Mesenchymal stem cell (in vitro differentiated cells and primary cell): Measurements from ENCODE around the gene SERGEF.

Source experiments
- DNase-seq: peaks from one replicate; pipeline ENCODE4 v3.0.0-alpha.2; 2013
- H2AFZ ChIP-seq: one replicate; pipeline ENCODE4 v1.6.1; 2013; ENCODE audit warnings: low read depth, mild to moderate bottlenecking, control low read depth, inconsistent platforms, low read length, moderate library complexity
- H2AK5ac ChIP-seq: 2 replicates; pipeline ENCODE4 v1.6.1; 2013; ENCODE audit warnings: low read length, moderate library complexity, mild to moderate bottlenecking, inconsistent platforms; ENCODE audit not compliant: severe bottlenecking
- H2BK120ac ChIP-seq: one replicate; pipeline ENCODE4 v1.6.1; 2013; ENCODE audit warnings: low read depth, mild to moderate bottlenecking, inconsistent platforms, low read length, moderate library complexity
- H2BK12ac ChIP-seq, 2 experiments: one replicate each; pipeline ENCODE4 v1.6.1; 2013; ENCODE audit warnings: inconsistent platforms in 2 of 2, low read length in 2 of 2, mild to moderate bottlenecking in 2 of 2, moderate library complexity in 2 of 2, control low read depth in 1 of 2
- H2BK15ac ChIP-seq: one replicate; pipeline ENCODE4 v1.6.1; 2013; ENCODE audit warnings: mild to moderate bottlenecking, low read depth, inconsistent platforms; ENCODE audit not compliant: poor library complexity, severe bottlenecking
- H2BK5ac ChIP-seq: 2 replicates; pipeline ENCODE4 v1.6.1; 2013; ENCODE audit warnings: low read depth, mild to moderate bottlenecking, low read length, control low read depth, inconsistent platforms; ENCODE audit not compliant: poor library complexity, severe bottlenecking
- H3K14ac ChIP-seq, 2 experiments: one replicate each; pipeline ENCODE4 v1.6.1; 2013; ENCODE audit warnings: inconsistent platforms in 2 of 2, low read length in 2 of 2, control low read depth in 1 of 2, mild to moderate bottlenecking in 1 of 2, moderate library complexity in 1 of 2
- H3K18ac ChIP-seq, 2 experiments: one replicate each; pipeline ENCODE4 v1.6.1; 2013; ENCODE audit warnings: inconsistent platforms in 2 of 2, low read length in 2 of 2, control low read depth in 1 of 2, low read depth in 1 of 2, mild to moderate bottlenecking in 1 of 2
- H3K23ac ChIP-seq, 2 experiments: one replicate each; pipeline ENCODE4 v1.6.1; 2013; ENCODE audit warnings: inconsistent platforms in 2 of 2, low read length in 2 of 2, mild to moderate bottlenecking in 2 of 2, moderate library complexity in 2 of 2, control low read depth in 1 of 2
- H3K27ac ChIP-seq: 2 replicates; pipeline ENCODE4 v1.5.1; 2013; ENCODE audit warnings: mild to moderate bottlenecking, moderate library complexity, low read length, control low read depth, inconsistent platforms; ENCODE audit not compliant: poor library complexity, severe bottlenecking
- H3K27me3 ChIP-seq, 2 experiments: 2 replicates each; pipeline versions ENCODE4 v1.6.1 to v1.7.0; 2013; ENCODE audit warnings: low read length in 2 of 2, mild to moderate bottlenecking in 2 of 2, moderate library complexity in 2 of 2, control low read depth in 1 of 2, inconsistent platforms in 1 of 2; ENCODE audit not compliant: control insufficient read depth in 1 of 2, insufficient read depth in 1 of 2
- H3K36me3 ChIP-seq, 2 experiments: 2 replicates each; pipeline versions ENCODE4 v1.6.1 to v1.7.0; 2013; ENCODE audit warnings: low read length in 2 of 2, control low read depth in 1 of 2, inconsistent platforms in 1 of 2, low read depth in 1 of 2, mild to moderate bottlenecking in 1 of 2; ENCODE audit not compliant: insufficient read depth in 2 of 2, control insufficient read depth in 1 of 2
- H3K4ac ChIP-seq, 2 experiments: one replicate each; pipeline ENCODE4 v1.6.1; 2013; ENCODE audit warnings: inconsistent platforms in 2 of 2, low read length in 2 of 2, mild to moderate bottlenecking in 2 of 2, moderate library complexity in 2 of 2, control low read depth in 1 of 2, low read depth in 1 of 2
- H3K4me1 ChIP-seq: 2 replicates; pipeline ENCODE4 v1.6.1; 2013; ENCODE audit warnings: low read depth, low read length, control low read depth; ENCODE audit not compliant: control insufficient read depth, insufficient read depth
- H3K4me2 ChIP-seq: 2 replicates; pipeline ENCODE4 v1.6.1; 2013; ENCODE audit warnings: low read length, mild to moderate bottlenecking, inconsistent platforms; ENCODE audit not compliant: poor library complexity, severe bottlenecking
- H3K4me3 ChIP-seq, 2 experiments: 2 replicates each; pipeline versions ENCODE4 v1.5.1 to v1.7.0; 2013; ENCODE audit warnings: low read length in 2 of 2, mild to moderate bottlenecking in 2 of 2, control low read depth in 1 of 2, low read depth in 1 of 2; ENCODE audit not compliant: insufficient read depth in 1 of 2
- H3K79me1 ChIP-seq: replicated peaks from 2 replicates; pipeline ENCODE4 v1.6.1; 2013; ENCODE audit warnings: mild to moderate bottlenecking, control low read depth, low read length, inconsistent platforms; ENCODE audit not compliant: poor library complexity, severe bottlenecking
- H3K9ac ChIP-seq: 2 replicates; pipeline ENCODE4 v1.7.0; 2013; ENCODE audit warnings: mild to moderate bottlenecking, low read length, moderate library complexity
- H3K9me3 ChIP-seq: 2 replicates; pipeline ENCODE4 v1.7.0; 2013; ENCODE audit warnings: mild to moderate bottlenecking, low read length; ENCODE audit not compliant: control insufficient read depth
- H4K8ac ChIP-seq: one replicate; pipeline ENCODE4 v1.6.1; 2013; ENCODE audit warnings: inconsistent platforms, mild to moderate bottlenecking, low read length, moderate library complexity
- H4K91ac ChIP-seq: one replicate; pipeline ENCODE4 v1.6.1; 2013; ENCODE audit warnings: mild to moderate bottlenecking, low read length, inconsistent platforms
- WGBS: methylation state at CpG from one replicate; pipeline ENCODE4 v1.1.7; 2013; ENCODE audit warnings: mixed read lengths; 5-methylcytosine and 5-hydroxymethylcytosine counted together

Gene SERGEF

DNA sequence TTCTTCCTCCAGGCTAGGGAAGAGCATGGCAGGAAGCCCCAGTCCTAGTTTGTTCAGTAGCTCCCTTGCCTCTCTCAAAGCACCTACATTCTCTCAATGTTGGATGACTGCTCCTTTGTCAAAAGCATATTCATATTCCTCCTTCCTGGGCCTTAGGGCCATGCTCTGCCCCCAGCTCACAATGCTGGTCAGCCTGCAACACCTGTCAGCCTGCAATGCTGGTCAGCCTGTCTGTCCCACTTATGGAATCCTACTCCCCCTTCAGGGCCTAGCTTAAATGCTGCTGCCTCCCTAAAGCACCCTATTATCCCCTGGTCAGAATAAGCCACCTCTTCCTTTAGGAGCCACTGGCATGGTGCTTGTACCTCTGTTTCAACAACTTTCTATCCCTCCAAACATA is 45.2 kb downstream of the SERGEF start:
- Histone ChIP-seq H3K4me2 (no peak overlapping the region), H2AFZ (no peak overlapping the region), H3K4me3 (no peak overlapping the region), H2BK120ac (no peak overlapping the region), H4K91ac (no peak overlapping the region), H3K36me3 (peaks cover 0 to 4% of the 10 kb centered on the region in 2 experiments), H3K79me1 (no peaks in the 10 kb centered on the region), H2AK5ac (no peak overlapping the region), H3K27me3 (no peaks in the 10 kb centered on the region), H3K4me1 (no peaks in the 10 kb centered on the region), H3K4ac (no peak overlapping the region), H3K23ac (no peak overlapping the region), H2BK12ac (no peak overlapping the region), H2BK15ac (no peak overlapping the region), H3K14ac (no peak overlapping the region), H3K27ac (no peak overlapping the region), H4K8ac (no peak overlapping the region), H3K9ac (no peak overlapping the region), H3K18ac (no peak overlapping the region), H3K9me3 (no peaks in the 10 kb centered on the region), H2BK5ac (no peak overlapping the region)
- DNase-seq = no peak

GRCh38 chr11:17960091-17960490 is 52.8 kb downstream of the SERGEF start:
- Histone ChIP-seq H4K91ac (no peak overlapping the region), H3K36me3 (peaks cover 3 to 20% of the 10 kb centered on the region in 2 experiments), H2AK5ac (no peak overlapping the region), H3K27ac (no peak overlapping the region), H2BK12ac (no peak overlapping the region), H3K4ac (no peak overlapping the region), H3K27me3 (no peaks in the 10 kb centered on the region), H2AFZ (no peak overlapping the region), H3K4me2 (no peak overlapping the region), H3K79me1 (no peaks in the 10 kb centered on the region), H3K14ac (no peak overlapping the region), H4K8ac (no peak overlapping the region), H3K9me3 (no peaks in the 10 kb centered on the region), H3K4me1 (no peaks in the 10 kb centered on the region), H3K18ac (no peak overlapping the region), H2BK120ac (no peak overlapping the region), H3K9ac (no peak overlapping the region), H2BK15ac (no peak overlapping the region), H2BK5ac (no peak overlapping the region), H3K23ac (no peak overlapping the region), H3K4me3 (no peak overlapping the region)
- no peak for DNase-seq

DNA sequence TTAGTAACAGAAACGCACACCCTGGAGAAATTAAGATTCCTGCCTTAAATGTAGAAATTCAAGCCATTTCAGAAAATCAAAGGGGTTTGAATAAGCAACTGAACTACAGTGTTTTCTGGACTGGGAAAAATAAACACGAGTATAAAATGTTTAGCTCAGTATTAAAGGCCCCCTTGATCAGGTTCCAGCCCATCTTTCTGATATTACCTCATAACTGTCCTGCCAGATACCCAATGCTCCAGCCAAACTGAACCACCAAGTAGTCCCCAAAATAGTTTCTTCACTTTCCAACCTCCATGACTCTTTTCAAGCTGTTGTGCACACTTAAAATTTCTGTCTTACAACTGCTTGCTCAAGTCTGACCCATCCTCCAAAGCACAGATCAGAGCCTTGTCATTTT is 54.4 kb downstream of the SERGEF start:
- Histone ChIP-seq H3K9me3 (no peaks in the 10 kb centered on the region), H2BK12ac (no peak overlapping the region), H2AFZ (no peak overlapping the region), H3K4me3 (no peak overlapping the region), H3K4ac (no peak overlapping the region), H2BK5ac (no peak overlapping the region), H3K4me1 (no peaks in the 10 kb centered on the region), H3K79me1 (no peaks in the 10 kb centered on the region), H3K4me2 (no peak overlapping the region), H2BK15ac (no peak overlapping the region), H2BK120ac (no peak overlapping the region), H3K9ac (no peak overlapping the region), H3K27ac (no peak overlapping the region), H3K27me3 (no peaks in the 10 kb centered on the region), H4K8ac (no peak overlapping the region), H3K14ac (no peak overlapping the region), H4K91ac (no peak overlapping the region), H3K36me3 (peaks cover 3 to 27% of the 10 kb centered on the region in 2 experiments), H2AK5ac (no peak overlapping the region), H3K23ac (no peak overlapping the region), H3K18ac (no peak overlapping the region)
- WGBS = 96% methylated on average over 1 of the region's 2 CpGs
- DNase-seq = no peak

DNA sequence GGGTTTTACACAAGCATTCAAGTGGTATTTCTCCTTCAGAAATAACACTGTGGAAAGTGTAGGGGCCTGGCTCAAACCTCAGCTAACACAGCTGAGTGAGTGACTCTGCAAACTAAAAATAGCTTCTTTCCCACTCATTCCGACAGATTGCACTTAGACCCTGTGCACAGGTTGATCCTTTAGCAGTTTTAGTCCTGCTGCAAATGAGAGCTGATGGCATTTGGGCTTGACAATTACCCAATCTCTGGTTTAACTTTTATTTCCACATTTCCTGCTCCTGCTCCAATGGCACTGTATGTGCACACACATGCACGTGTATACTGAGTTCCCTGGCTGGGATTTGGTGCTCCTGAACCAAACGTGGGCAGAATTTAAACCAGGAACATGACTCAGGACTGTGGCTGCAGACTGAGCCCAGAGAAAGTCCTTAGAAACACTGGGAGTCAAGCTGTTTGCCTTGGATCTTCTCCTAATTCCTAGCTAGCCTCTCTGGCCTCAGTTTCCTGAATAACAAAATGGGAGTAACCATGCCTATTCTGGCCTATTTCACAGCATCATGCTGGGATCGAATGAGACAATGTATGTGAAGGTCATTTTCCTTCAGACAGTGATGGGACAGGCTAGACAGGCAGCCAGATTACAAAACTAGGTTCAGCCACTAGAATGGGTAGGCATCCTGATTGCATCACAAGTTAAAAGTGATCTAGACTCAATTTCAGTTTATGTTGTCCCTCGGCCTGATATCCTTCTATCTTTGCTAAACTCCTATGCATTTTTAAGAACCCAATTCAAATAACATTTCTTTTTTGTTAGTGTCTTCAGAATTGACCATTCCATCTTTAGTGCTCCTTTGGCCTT is 58.2 kb downstream of the SERGEF start:
- peak; percentile 24 for DNase-seq
- Histone ChIP-seq H2AFZ (no peak overlapping the region), H3K4ac (no peak overlapping the region), H3K79me1 (no peaks in the 10 kb centered on the region), H2BK12ac (no peak overlapping the region), H2AK5ac (no peak overlapping the region), H4K8ac (no peak overlapping the region), H3K4me2 (no peak overlapping the region), H4K91ac (no peak overlapping the region), H3K4me1 (no peaks in the 10 kb centered on the region), H3K4me3 (no peak overlapping the region), H3K18ac (no peak overlapping the region), H3K9me3 (no peaks in the 10 kb centered on the region), H2BK120ac (no peak overlapping the region), H3K9ac (no peak overlapping the region), H3K27me3 (no peaks in the 10 kb centered on the region), H3K23ac (no peak overlapping the region), H2BK15ac (no peak overlapping the region), H3K14ac (no peak overlapping the region), H3K27ac (no peak overlapping the region), H3K36me3 (peaks cover 3 to 28% of the 10 kb centered on the region in 2 experiments), H2BK5ac (no peak overlapping the region)
- 85% methylated on average over 5 of the region's 5 CpGs for WGBS
